GM19397 (cell line): ENCODE results near the gene LRRC59.
"Not testable (repeated sequence)": the region's sequence is repeated elsewhere in the genome, so short reads cannot be mapped to it uniquely, and the experiment has no call there.

Experiments
- ATAC-seq: cut with Tn5 transposase; IDR thresholded peaks from one replicate; pipeline ENCODE4 v1.9.1; 2021; ENCODE audit warnings: mild to moderate bottlenecking, moderate library complexity; ENCODE audit not compliant: unreplicated experiment

The LRRC59 gene

GRCh38 chr17:50397111-50397918 lies at the start of gene LRRC59:
TSS of gene LRRC59 (minus strand) at chr17:50397523. CDS start at chr17:50397317, 206 bp downstream.
- peak; percentile 95 for ATAC-seq

- no peak for ATAC-seq
These were observed 48.5 kb upstream of the LRRC59 start for GRCh38 chr17:50445730-50446325.

DNA sequence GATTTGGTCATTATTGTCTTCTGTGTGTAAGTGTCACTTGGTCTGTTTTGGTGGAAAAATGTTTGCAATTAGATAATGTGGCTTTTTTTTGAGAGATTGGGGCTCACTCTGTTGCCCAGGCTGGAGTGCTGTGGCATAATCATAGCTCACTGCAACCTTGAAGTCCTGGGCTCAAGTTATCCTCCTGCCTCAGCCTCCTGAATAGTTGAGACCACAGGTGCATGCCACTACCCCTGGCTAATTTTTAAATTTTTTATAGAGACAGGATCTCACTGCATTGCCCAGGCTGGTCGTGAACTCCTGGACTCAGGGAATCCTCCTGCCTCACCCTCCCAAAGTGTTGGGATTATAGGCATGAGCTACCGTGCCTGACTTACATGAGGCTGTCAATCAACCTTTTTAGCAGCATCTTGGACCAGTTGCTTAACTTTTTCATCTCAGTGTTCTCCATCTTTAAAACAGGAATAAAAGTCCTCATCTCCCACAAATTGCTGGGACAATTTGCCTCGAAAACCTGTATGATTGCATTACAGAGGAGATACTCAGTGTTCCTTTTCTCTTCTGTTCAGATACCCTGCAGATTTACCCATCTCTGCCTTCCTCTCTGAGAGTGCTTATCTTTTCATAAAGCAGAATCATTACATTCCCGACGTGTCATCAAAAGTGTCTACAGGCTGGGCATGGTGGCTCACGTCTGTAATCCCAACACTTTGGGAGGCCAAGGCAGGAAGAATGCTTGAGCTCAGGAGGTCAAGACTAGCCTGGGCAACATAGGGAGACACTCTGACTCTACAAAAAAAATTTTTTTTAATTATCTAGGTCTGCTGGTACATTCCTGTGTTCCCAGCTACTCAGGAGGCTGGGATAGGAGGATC lies 47.8 kb upstream of the LRRC59 start:
- no peak for ATAC-seq

DNA sequence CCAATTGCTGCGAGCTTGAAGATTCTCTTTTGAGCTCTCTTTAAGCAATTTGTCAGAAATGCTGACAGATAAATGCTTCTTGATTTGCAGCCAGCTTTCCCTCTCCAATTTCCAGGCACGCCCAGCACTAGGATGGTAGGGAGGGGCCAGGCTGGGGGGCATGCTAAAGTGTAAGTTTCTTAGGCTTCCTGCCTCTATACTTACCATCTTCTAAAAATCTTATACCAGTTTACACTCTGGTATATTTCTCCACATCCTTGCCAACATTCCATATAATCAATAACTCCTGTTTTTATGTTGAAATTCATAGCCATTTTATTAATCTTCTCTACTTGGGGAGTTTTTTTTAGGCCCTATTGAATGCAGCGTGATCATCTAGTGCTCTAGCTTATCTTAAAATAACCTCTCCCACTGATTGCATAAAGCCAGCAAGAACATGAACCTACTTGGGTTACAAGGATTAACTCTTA lies 46.2 kb upstream of the LRRC59 start:
- no peak for ATAC-seq

DNA sequence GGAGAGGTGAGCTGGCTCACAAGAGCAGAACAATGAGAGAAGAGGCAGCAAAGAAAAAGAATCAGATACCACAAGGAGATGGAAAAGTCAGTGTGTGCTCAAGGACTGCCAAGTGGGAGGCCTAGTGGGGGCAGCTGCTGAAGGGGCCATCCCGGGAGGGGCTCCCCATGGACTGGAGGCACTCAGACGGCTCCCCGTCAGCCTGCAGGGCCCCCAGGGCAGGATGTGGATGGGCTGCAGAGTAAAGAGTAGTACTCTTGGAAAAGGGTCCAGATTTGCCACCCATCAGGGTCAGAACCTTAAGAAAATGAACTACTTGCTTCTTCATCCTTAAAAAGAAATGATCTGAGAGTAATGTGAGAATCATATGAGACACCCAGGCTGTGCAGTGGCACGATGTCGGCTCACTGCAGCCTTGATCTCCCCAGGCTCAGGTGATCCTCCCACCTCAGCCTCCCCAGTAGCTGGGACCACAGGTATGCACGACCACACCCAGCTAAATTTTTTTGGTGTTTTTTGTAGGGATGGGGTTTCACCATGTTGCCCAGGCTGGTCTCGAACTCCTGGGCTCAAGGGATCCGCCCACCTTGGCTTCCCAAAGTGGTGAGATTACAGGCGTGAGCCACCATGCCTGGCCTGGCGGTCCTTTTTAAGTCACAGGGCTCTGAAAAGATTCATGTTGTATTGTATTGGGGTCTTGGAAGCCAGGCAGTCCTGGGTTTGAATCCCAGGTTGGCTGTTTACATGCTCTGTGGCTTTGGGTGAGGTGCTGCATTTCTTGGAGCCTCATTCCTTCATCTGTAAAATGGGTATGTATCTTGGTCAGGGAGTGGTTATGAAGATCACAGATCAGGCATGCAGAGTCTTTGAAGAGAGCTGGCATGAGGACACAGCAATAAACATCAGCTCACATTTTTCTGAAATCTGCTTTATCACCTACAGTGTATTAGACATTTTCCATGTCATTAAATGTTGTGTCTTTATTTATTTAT lies 43.8 kb upstream of the LRRC59 start:
- ATAC-seq = no peak

DNA sequence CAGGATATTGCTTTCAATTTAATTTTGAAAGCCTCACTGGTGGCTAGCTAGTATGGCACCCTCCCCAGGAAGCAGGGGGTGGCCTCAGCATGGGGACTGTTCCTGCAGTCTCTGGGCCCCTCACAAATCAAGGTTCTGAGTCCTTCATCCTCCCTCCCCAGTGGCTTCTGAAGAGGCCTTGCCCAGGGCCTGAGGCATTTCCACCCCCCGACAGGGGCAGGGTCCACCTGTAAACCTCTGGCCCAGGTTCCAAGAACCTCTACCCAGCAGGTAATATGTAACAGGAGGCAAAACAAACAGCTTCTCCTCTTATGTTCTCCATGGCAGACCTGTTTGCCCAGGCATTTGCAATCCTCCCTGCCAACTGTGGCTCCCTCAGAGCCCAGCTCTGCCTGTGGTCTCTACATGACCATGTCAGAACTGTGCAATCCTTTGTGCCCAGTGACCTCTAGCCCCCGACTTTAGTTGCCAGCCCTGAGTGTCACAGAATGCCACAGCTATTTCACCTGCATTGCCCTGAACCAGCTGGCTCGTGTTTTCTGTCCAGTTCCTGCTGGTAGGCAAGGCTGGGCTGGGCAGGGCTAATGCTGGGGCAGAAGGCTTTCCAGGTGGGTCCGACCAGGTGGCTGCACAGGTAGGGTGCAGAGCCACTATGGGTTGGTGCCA lies 43.0 kb upstream of the LRRC59 start:
- ATAC-seq = no peak

- no peak for ATAC-seq
These were observed 41.7 kb upstream of the LRRC59 start for GRCh38 chr17:50439008-50439407.

DNA sequence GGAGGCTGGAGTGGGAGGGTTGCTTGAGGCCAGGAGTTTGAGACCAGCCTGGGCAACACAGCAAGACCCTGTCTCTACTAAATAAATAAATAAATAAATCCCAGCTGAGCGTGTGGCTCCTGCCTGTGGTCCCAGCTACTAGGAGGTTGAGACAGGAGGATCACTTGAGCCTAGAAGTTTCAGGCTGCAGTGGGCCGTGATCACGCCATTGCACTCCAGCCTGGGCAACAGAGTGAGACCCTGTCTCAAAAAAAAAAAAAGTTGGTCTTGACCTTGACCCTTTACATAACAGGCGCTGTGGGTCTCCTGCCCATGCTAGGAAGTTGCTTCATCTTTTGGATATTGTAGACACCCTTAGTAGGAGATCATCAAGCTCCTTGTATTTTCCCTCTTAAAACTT lies 40.1 kb upstream of the LRRC59 start:
- ATAC-seq = no peak

DNA sequence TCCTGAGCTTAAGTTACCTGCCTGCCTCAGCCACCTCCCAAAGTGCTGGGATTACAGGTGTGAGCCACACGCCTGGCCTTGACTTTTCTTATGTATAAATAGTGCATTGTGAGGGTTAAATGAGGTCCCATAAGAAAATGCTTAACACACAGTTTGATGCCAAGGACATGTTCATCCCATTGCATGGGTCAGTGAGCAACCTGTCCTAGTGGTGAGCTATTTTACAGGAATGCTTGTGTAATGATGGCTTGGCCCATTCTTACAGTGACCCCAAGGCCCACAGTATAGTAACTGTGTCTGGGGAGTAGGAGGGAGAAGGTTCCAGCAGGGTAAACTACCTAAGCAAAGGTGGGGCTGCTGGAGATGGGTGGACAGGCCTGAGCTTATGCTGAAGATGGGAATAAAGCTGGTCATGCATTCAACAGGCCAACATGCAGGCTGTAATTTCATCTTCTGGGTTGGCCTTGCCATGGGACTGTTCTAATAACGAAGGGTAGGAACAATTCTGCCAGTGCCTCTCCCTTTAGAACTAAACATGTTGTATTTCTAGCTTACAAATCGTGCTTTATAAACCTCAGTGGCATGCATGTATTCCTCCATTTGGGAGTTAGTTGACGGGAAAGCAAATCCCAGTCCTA lies 34.9 kb upstream of the LRRC59 start:
- ATAC-seq = no peak

GRCh38 chr17:50430821-50431618 lies 33.7 kb upstream of the LRRC59 start:
- no peak for ATAC-seq

DNA sequence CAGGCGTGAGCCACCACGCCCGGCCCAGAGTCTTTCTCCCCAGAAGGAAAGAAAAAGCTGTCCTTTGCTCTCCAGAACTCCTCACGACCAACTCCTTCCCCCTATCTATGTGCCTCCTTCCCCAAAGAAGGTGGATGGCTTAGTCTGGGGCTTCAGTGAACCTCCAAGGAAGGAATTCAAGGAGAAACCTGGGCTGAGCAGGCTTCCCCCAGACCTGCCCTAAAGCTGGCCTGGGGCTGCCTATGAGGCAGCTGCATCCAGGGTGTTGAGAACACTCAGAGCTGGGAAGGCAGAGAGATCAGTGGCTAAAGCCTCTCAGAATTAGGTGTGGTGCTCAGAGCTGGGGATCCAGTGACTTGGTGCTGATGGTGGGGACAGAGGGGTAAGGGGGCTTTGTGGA lies 32.5 kb upstream of the LRRC59 start:
- ATAC-seq = no peak

DNA sequence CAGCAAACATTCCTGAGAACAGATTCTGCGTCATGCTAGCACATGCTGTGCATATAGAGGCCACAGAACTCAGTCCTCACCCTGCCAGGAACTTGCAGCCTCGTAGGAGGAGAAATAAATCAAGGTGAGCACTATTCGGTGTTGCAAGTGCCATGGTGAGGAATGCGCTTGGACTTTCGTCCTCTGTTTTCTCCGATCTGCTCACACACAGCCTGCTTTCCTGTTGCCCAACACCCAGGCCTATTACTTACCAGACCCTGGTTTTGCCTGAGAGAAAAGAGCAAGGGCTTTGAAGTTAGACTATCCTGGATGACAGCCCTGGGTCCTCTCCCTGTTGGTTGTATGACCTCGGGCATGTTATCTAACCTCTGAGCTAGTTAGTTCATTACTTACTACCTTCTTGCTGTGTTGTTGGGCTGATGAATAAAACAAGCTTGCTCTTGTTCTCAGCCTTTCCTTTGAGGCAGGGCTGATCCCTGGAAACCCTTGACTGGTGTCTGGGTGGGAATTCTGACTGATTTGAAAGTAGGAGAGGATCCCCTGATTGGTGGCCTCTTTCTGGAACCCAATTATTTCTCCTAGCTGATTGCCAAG lies 31.6 kb upstream of the LRRC59 start:
- no peak for ATAC-seq

DNA sequence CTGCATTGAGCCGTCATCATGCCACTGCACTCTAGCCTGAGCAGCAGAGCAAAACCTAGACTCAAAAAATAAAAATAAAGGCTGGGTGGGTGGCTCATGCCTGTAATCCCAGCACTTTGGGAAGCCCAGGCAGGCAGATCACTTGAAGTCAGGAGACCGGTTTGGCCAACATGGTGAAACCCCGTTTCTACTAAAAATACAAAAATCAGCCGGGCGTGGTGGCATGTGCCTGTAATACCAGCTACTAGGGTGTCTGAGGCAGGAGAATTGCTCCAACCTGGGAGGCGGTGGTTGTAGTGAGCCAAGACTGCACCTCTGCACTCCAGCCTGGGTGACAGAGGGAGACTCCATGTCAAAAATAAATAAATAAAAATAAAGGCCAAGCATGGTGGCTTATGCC lies 30.8 kb upstream of the LRRC59 start:
- not testable (repeated sequence) for ATAC-seq

DNA sequence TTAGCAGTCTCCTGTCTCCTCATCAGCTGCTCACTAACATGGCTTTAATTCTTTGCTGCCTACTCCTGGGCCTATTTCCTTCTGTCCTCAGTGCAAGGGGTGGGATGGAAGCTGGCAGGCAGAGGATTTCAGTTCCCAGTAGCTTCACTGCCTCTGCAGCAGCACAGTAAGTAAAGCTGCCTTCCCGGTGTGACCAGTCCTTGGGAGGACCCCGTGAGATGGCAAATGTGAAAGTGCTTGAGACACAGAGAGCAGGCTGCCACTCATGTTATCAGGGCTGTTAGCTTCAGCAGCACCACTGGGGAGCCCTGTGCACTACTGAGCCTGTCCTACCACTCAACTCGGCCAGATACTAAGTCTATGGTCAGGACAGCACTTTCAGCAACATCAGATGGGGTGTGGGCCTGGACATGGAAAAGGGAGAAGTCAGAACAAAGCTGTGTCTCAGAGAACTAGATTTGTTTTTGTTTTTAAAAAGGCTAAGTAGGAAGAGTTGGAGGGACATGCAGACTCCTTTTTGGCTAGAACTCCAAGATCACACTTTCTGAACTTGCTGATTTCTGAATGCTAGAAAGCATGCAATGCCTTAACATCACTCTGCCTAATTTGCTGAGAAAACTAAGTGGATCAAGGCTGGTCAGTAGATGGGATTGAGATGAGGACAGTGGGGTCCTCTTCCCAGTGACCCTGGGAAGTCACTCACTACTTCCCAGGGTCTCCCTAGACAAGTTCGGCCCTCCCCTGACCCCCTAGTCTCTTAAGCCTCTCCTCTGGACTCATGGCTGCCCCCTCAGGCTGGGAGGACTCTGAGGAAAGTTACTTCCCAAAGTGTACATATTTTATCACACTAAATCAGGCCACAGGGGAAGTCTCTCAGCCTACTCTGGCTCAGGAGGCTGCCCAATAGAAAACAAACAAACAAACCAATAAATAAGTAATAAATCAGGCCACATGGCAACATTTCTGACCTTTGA lies 29.8 kb upstream of the LRRC59 start:
- no peak for ATAC-seq

- ATAC-seq = no peak
These were observed 29.1 kb upstream of the LRRC59 start for GRCh38 chr17:50426472-50426782.

- ATAC-seq = peak; percentile 65
These were observed 28.6 kb upstream of the LRRC59 start, which contains the start of gene ACSF2 for GRCh38 chr17:50425682-50426471. TSS of gene ACSF2 (plus strand) at chr17:50426218. CDS start at chr17:50426262, 44 bp downstream.
